GM19193 (cell line): Measurements from ENCODE around the gene KLK12.

Source experiments
- POLR2A ChIP-seq: IDR thresholded peaks from 4 replicates; pipeline ENCODE4 v1.6.1; 2011; ENCODE audit not compliant: insufficient read depth, insufficient read length; ENCODE audit errors: extremely low read depth

Gene KLK12

GRCh38 chr19:51034704-51035103 lies at the start of gene KLK12:
TSS of gene KLK12 (minus strand) at chr19:51035002. CDS start at chr19:51034621, 381 bp downstream.
- no peak for TF ChIP-seq POLR2A

- no peak for TF ChIP-seq POLR2A
Observed at GRCh38 chr19:51084505-51084904, 49.7 kb upstream of the KLK12 start.

GRCh38 chr19:51083783-51084182 lies 49.0 kb upstream of the KLK12 start:
- TF ChIP-seq POLR2A, result no peak

- no peak for TF ChIP-seq POLR2A
Observed at GRCh38 chr19:51083181-51083580, 48.4 kb upstream of the KLK12 start.

- no peak for TF ChIP-seq POLR2A
Observed at GRCh38 chr19:51082611-51083010, 47.8 kb upstream of the KLK12 start, which contains the start of gene KLK14. TSS of gene KLK14 (minus strand) at chr19:51082887. CDS start at chr19:51082614, 273 bp downstream.

GRCh38 chr19:51081476-51081875 lies 46.7 kb upstream of the KLK12 start:
- TF ChIP-seq POLR2A, result no peak

GRCh38 chr19:51079481-51080110 lies 44.8 kb upstream of the KLK12 start:
- no peak for TF ChIP-seq POLR2A

- TF ChIP-seq POLR2A, result no peak
Observed at GRCh38 chr19:51078731-51079130, 43.9 kb upstream of the KLK12 start.

GRCh38 chr19:51078104-51078503 lies 43.3 kb upstream of the KLK12 start:
- TF ChIP-seq POLR2A, result no peak

GRCh38 chr19:51076631-51077213 lies 41.9 kb upstream of the KLK12 start:
- TF ChIP-seq POLR2A, result no peak

GRCh38 chr19:51075998-51076397 lies 41.2 kb upstream of the KLK12 start:
- no peak for TF ChIP-seq POLR2A

GRCh38 chr19:51071095-51071405 lies 36.2 kb upstream of the KLK12 start:
- TF ChIP-seq POLR2A, result no peak

- TF ChIP-seq POLR2A, result no peak
Observed at GRCh38 chr19:51070334-51071094, 35.7 kb upstream of the KLK12 start.

- TF ChIP-seq POLR2A, result no peak
Observed at GRCh38 chr19:51066393-51067186, 31.8 kb upstream of the KLK12 start.
